ENCODE data around the gene CDH4. TPM values are rescaled to one million over a fixed set of nuclear protein-coding genes. Genes with fewer than 3 reads are reported as not detected.

The CDH4 gene
- total and polyA plus RNA-seq, 2 of the 13 experiments (the other 11 are each of a cell fraction or from before 2014, with no cell fraction given): not detected

- no peaks in the 10 kb centered on the region for H3K4me1 ChIP-seq (ENCODE audit: insufficient read depth, low read length)
- BruUV-seq (replicated peaks): no TSS peak
- no peak overlapping the region for H3K4me3 ChIP-seq (replicated peaks in 1 of 3; ENCODE audit: insufficient read depth in 1 of 3, low read depth in 2 of 3, low read length in 3 of 3)
- H3K4me2 ChIP-seq (ENCODE audit: low read depth, low read length): no peak overlapping the region
- FAIRE-seq (no peak), ATAC-seq (no peak), DNase-seq (ENCODE audit: low spot score) (no peak)
- H3K9ac ChIP-seq (ENCODE audit: insufficient read depth, low read depth, low read length): no peak overlapping the region
- CTCF ChIA-PET (ENCODE audit: low intra/inter-chr PET ratio, low total read pairs): no interaction called here
- no peak overlapping the region for H3K27ac ChIP-seq (ENCODE audit: extremely low read length, insufficient read depth, low read length)
- H3K9me3 ChIP-seq (ENCODE audit: low read length): no peaks in the 10 kb centered on the region
- peaks cover 45 to 97% of the 10 kb centered on the region in 2 experiments for H3K27me3 ChIP-seq (ENCODE audit: control insufficient read depth in 1 of 2, insufficient read depth in 2 of 2, low read length in 2 of 2)
- intact Hi-C loops (cut with micrococcal nuclease; ENCODE audit: unreplicated experiment) (no loop called here), in situ Hi-C loops (cut with HindIII; ENCODE audit: extremely low pct_ligation_motif_present, low pct_unique_long_range_greater_than_20kb) (no loop called here)
- TF ChIP-seq EZH2 (conservative IDR thresholded peaks at IDR 0.05; ENCODE audit: low read depth, low read length) (peak; percentile 13; the same call in 1 of the 2 replicates), MAX (IDR thresholded peaks at IDR 0.05) (no peak)
- H3K79me2 ChIP-seq (ENCODE audit: insufficient read depth, low read length): no peaks in the 10 kb centered on the region
- no peak overlapping the region for H2AFZ ChIP-seq (ENCODE audit: low read length)
- H3K36me3 ChIP-seq (replicated peaks in 1 of 2; ENCODE audit: control insufficient read depth in 1 of 2, insufficient read depth in 2 of 2, low read length in 2 of 2): no peaks in the 10 kb centered on the region
- peaks cover 3% of the 10 kb centered on the region; the same call in 1 of the 2 replicates for H4K20me1 ChIP-seq (ENCODE audit: insufficient read depth, low read length)
- 8% methylated on average over 5 of the region's 5 CpGs for WGBS (ENCODE audit: low lambda C conversion rate)
- POLR2A ChIA-PET: no interaction called here
These were observed 559.1 kb downstream of the CDH4 start for GRCh38 chr20:61811166-61811565.

GRCh38 chr20:61812121-61812844, 560.2 kb downstream of the CDH4 start:
- CTCF ChIA-PET (ENCODE audit: low intra/inter-chr PET ratio, low total read pairs): no interaction called here
- WGBS (ENCODE audit: low lambda C conversion rate): 3% methylated on average over 14 of the region's 15 CpGs
- FAIRE-seq: no peak
- no peak for DNase-seq (ENCODE audit: low spot score)
- H3K9me3 ChIP-seq (ENCODE audit: low read length): no peaks in the 10 kb centered on the region
- in situ Hi-C loops (cut with HindIII; ENCODE audit: extremely low pct_ligation_motif_present, low pct_unique_long_range_greater_than_20kb): no loop called here
- H3K27ac ChIP-seq (ENCODE audit: extremely low read length, insufficient read depth, low read length): no peak overlapping the region
- BruUV-seq (replicated peaks): no TSS peak
- no peak overlapping the region for H3K4me2 ChIP-seq (ENCODE audit: low read depth, low read length)
- no peak for ATAC-seq
- intact Hi-C loops (cut with micrococcal nuclease; ENCODE audit: unreplicated experiment): no loop called here
- TF ChIP-seq NR2F1 (CRISPR knock-in tag; IDR thresholded peaks at IDR 0.05) (no peak), ZNF616 (CRISPR knock-in tag; IDR thresholded peaks at IDR 0.05; ENCODE audit: low read depth) (no peak), NFAT5 (CRISPR knock-in tag; IDR thresholded peaks at IDR 0.05) (no peak), PTBP1 (IDR thresholded peaks at IDR 0.05; ENCODE audit: low read depth, low read length, poor library complexity, severe bottlenecking) (no peak), TERF1 (CRISPR knock-in tag; IDR thresholded peaks at IDR 0.05) (no peak), CBFB (CRISPR knock-in tag; IDR thresholded peaks at IDR 0.05) (no peak)
- no peaks in the 10 kb centered on the region for H3K4me1 ChIP-seq (ENCODE audit: insufficient read depth, low read length)
- H3K36me3 ChIP-seq (replicated peaks in 1 of 2; ENCODE audit: control insufficient read depth in 1 of 2, insufficient read depth in 2 of 2, low read length in 2 of 2): no peaks in the 10 kb centered on the region
- H3K4me3 ChIP-seq (replicated peaks in 1 of 3; ENCODE audit: insufficient read depth in 1 of 3, low read depth in 2 of 3, low read length in 3 of 3): no peak overlapping the region
- H2AFZ ChIP-seq (ENCODE audit: low read length): no peak overlapping the region
- no peak overlapping the region for H3K9ac ChIP-seq (ENCODE audit: insufficient read depth, low read depth, low read length)
- POLR2A ChIA-PET: no interaction called here
- no peaks in the 10 kb centered on the region for H3K79me2 ChIP-seq (ENCODE audit: insufficient read depth, low read length)
- H3K27me3 ChIP-seq (ENCODE audit: control insufficient read depth in 1 of 2, insufficient read depth in 2 of 2, low read length in 2 of 2): peaks cover 50 to 97% of the 10 kb centered on the region in 2 experiments
- peaks cover 3% of the 10 kb centered on the region; the same call in 1 of the 2 replicates for H4K20me1 ChIP-seq (ENCODE audit: insufficient read depth, low read length)

All from HepG2 (cell line).